HepG2 (cell line): ENCODE data around the gene CCDC14. TPM values are rescaled to one million over a fixed set of nuclear protein-coding genes. Genes with fewer than 3 reads are reported as not detected.

ENCODE experiments used
- AGO2 ChIP-seq: fragments of 200-400 bp; formaldehyde crosslinking; optimal IDR thresholded peaks from 2 replicates; pipeline ENCODE3; 2017; ENCODE audit warnings: mild to moderate bottlenecking, low read depth, low read length, moderate library complexity
- ATM ChIP-seq: fragments of 450-650 bp; IDR thresholded peaks from 2 replicates; pipeline ENCODE4 v1.7.1; 2017; ENCODE audit warnings: mild to moderate bottlenecking, borderline replicate concordance
- CHCHD3 ChIP-seq: sonication (generic); formaldehyde crosslinking; IDR thresholded peaks from 2 replicates; pipeline ENCODE4 v1.8.0; 2022; ENCODE audit warnings: mild to moderate bottlenecking, missing genetic modification reagents, moderate library complexity
- GFI1 ChIP-seq: sonication (generic); formaldehyde crosslinking; IDR thresholded peaks from 2 replicates; pipeline ENCODE4 v1.5.0; 2020; ENCODE audit warnings: missing genetic modification reagents, mild to moderate bottlenecking, borderline replicate concordance
- HDAC6 ChIP-seq: fragments of 200-600 bp; sonication (generic); IDR thresholded peaks from 2 replicates; pipeline ENCODE4 v1.7.0; 2017; ENCODE audit warnings: mild to moderate bottlenecking, antibody characterized with exemption, low read length, low read depth
- HMG20B ChIP-seq: conservative IDR thresholded peaks from 2 replicates; pipeline ENCODE4 v1.6.1; 2016; ENCODE audit warnings: missing genetic modification reagents, missing compliant biosample characterization
- KAT7 ChIP-seq: IDR thresholded peaks from 2 replicates; pipeline ENCODE4 v1.6.1; 2018; ENCODE audit warnings: borderline replicate concordance, missing compliant biosample characterization
- MAFK ChIP-seq, 2 experiments: IDR thresholded peaks in 1 of 2; conservative IDR thresholded peaks in 1 of 2; 2 replicates each; pipeline ENCODE4 v1.6.1; 2011; ENCODE audit warnings: improper control_type of control experiment in 2 of 2, low read length in 2 of 2
- NFYC ChIP-seq: IDR thresholded peaks from 2 replicates; pipeline ENCODE4 v1.6.1; 2016; ENCODE audit warnings: missing genetic modification reagents, missing compliant biosample characterization
- PHF20 ChIP-seq: sonication (generic); formaldehyde crosslinking; IDR thresholded peaks from 2 replicates; pipeline ENCODE4 v1.5.0; 2020; ENCODE audit warnings: mild to moderate bottlenecking, missing genetic modification reagents
- POLR2AphosphoS2 ChIP-seq: IDR thresholded peaks from 2 replicates; pipeline ENCODE4 v1.6.1; 2011; ENCODE audit warnings: low read depth, low read length, improper control_type of control experiment
- SIN3B ChIP-seq: fragments of 150-350 bp; IDR thresholded peaks from 2 replicates; pipeline ENCODE4 v1.6.1; 2014; ENCODE audit warnings: low read length
- SNAPC2 ChIP-seq: sonication (generic); formaldehyde crosslinking; IDR thresholded peaks from 2 replicates; pipeline ENCODE4 v1.8.1; 2022; ENCODE audit warnings: mild to moderate bottlenecking, missing genetic modification reagents
- SOX13 ChIP-seq, 3 experiments: fragments of 450-650 bp in 1 of 3; sonication (generic) in 1 of 3; formaldehyde crosslinking in 1 of 3; IDR thresholded peaks in 2 of 3; conservative IDR thresholded peaks in 1 of 3; 2 replicates each; pipeline versions ENCODE4 v1.5.0 to v1.6.1; 2016 to 2020; ENCODE audit warnings: antibody characterized with exemption in 1 of 3, mild to moderate bottlenecking in 1 of 3, missing compliant biosample characterization in 1 of 3, missing genetic modification reagents in 1 of 3, moderate library complexity in 1 of 3
- TCF12 ChIP-seq, 2 experiments: fragments of 450-650 bp in 1 of 2; sonication (generic) in 1 of 2; formaldehyde crosslinking in 1 of 2; IDR thresholded peaks; 2 replicates each; pipeline versions ENCODE4 v1.6.1 to v1.8.0; 2017 to 2022; ENCODE audit warnings: antibody characterized with exemption in 1 of 2, mild to moderate bottlenecking in 1 of 2, missing genetic modification reagents in 1 of 2, moderate library complexity in 1 of 2
- ZBTB1 ChIP-seq: sonication (generic); formaldehyde crosslinking; IDR thresholded peaks from 2 replicates; pipeline ENCODE4 v1.4.0; 2020; ENCODE audit warnings: missing genetic modification reagents, borderline replicate concordance
- ZBTB38 ChIP-seq: sonication (generic); formaldehyde crosslinking; IDR thresholded peaks from 2 replicates; pipeline ENCODE4 v1.5.1; 2020; ENCODE audit warnings: mild to moderate bottlenecking, missing genetic modification reagents
- ZNF253 ChIP-seq: sonication (generic); formaldehyde crosslinking; IDR thresholded peaks from 2 replicates; pipeline ENCODE4 v1.8.0; 2022; ENCODE audit warnings: mild to moderate bottlenecking, missing genetic modification reagents, borderline replicate concordance
- ZNF280B ChIP-seq: sonication (generic); formaldehyde crosslinking; IDR thresholded peaks from 2 replicates; pipeline ENCODE4 v1.5.0; 2020; ENCODE audit warnings: missing genetic modification reagents, mild to moderate bottlenecking, borderline replicate concordance
- ZNF562 ChIP-seq: sonication (generic); formaldehyde crosslinking; IDR thresholded peaks from 2 replicates; pipeline ENCODE4 v1.8.0; 2022; ENCODE audit warnings: missing genetic modification reagents, borderline replicate concordance
- ZNF615 ChIP-seq: sonication (generic); formaldehyde crosslinking; IDR thresholded peaks from 2 replicates; pipeline ENCODE4 v1.5.0; 2020; ENCODE audit warnings: mild to moderate bottlenecking, missing genetic modification reagents, borderline replicate concordance
- ZNF629 ChIP-seq: sonication (generic); formaldehyde crosslinking; conservative IDR thresholded peaks from 2 replicates; pipeline ENCODE4 v1.5.0; 2020; ENCODE audit warnings: missing genetic modification reagents
- ZNF670 ChIP-seq: sonication (generic); formaldehyde crosslinking; IDR thresholded peaks from 2 replicates; pipeline ENCODE4 v1.8.0; 2022; ENCODE audit warnings: mild to moderate bottlenecking, missing genetic modification reagents, borderline replicate concordance
- ZNF703 ChIP-seq: sonication (generic); formaldehyde crosslinking; IDR thresholded peaks from 2 replicates; pipeline ENCODE4 v1.5.1; 2020; ENCODE audit warnings: missing genetic modification reagents, mild to moderate bottlenecking, moderate library complexity, borderline replicate concordance
- ZNF776 ChIP-seq: sonication (generic); formaldehyde crosslinking; IDR thresholded peaks from 2 replicates; pipeline ENCODE4 v1.4.0; 2020; ENCODE audit warnings: mild to moderate bottlenecking, missing genetic modification reagents
- ZNF850 ChIP-seq: sonication (generic); formaldehyde crosslinking; conservative IDR thresholded peaks from 2 replicates; pipeline ENCODE4 v1.9.0; 2021; ENCODE audit warnings: mild to moderate bottlenecking, missing genetic modification reagents
- ZSCAN12 ChIP-seq: sonication (generic); formaldehyde crosslinking; IDR thresholded peaks from 2 replicates; pipeline ENCODE4 v1.9.0; 2021; ENCODE audit warnings: mild to moderate bottlenecking, missing genetic modification reagents
- ZSCAN9 ChIP-seq: IDR thresholded peaks from 2 replicates; pipeline ENCODE4 v1.6.1; 2016; ENCODE audit warnings: borderline replicate concordance
- polyA plus RNA-seq, 8 experiments: library from polyadenylated mRNA; depleted of rRNA in 3 of 8; stranded (reverse) in 7 of 8; unstranded in 1 of 8; fragments of >200 nt; fragmentation: Illumina TruSeq in 4 of 8; extraction: Trizol in 4 of 8; gene quantifications; 2 replicates each; pipeline versions ENCODE4 v1.2.1 to v1.2.3, GENCODE V29; 2011 to 2016; ENCODE audit warnings: low read depth in 4 of 8, missing spikeins in 1 of 8, mixed read lengths in 1 of 8; ENCODE audit not compliant: insufficient read depth in 1 of 8
- total RNA-seq, 5 experiments: library from RNA; depleted of rRNA; stranded (reverse); fragments of >200 nt; fragmentation: Illumina TruSeq; extraction: Trizol; gene quantifications; 2 replicates each; pipeline ENCODE4 v1.2.3, GENCODE V29; 2016; ENCODE audit warnings: low read depth in 1 of 5
- TF ChIP-seq, protein P1 (sequence below): sonication (generic); formaldehyde crosslinking; IDR thresholded peaks from 2 replicates; pipeline ENCODE4 v1.5.0; 2020; ENCODE audit warnings: missing genetic modification reagents

CCDC14 gene
- total and polyA plus RNA-seq, 2 of the 13 experiments (the other 11 are each of a cell fraction or from before 2014, with no cell fraction given), result 48.7 to 49.0 TPM

- TF ChIP-seq MAFK (conservative IDR thresholded peaks at IDR 0.05 in 1 of 2, IDR thresholded peaks at IDR 0.05 in 1 of 2; ENCODE audit: low read length in 2 of 2) (no peak), ZNF562 (CRISPR knock-in tag) (no peak), ZNF850 (no peak), GFI1 (CRISPR knock-in tag) (no peak; the same call in 1 of the 2 replicates), ZBTB38 (no peak), HMG20B (CRISPR knock-in tag) (no peak), SIN3B (no peak), ZSCAN9 (CRISPR knock-in tag) (no peak), CHCHD3 (CRISPR knock-in tag) (no peak), ZNF703 (CRISPR knock-in tag) (no peak), ZBTB1 (CRISPR knock-in tag) (no peak), ZNF629 (CRISPR knock-in tag) (0 out of 2 replicates have a peak, but pooled peaks have one; percentile 26), AGO2 (no peak), ATM (no peak), ZSCAN12 (peak; percentile 18; the same call in 1 of the 2 replicates), ZNF776 (CRISPR knock-in tag) (no peak), SOX13 (IDR thresholded peaks at IDR 0.05) (0 out of 2 replicates have a peak, but pooled peaks have one; percentile 32), SOX13 (CRISPR knock-in tag; conservative IDR thresholded peaks at IDR 0.05 in 1 of 2, IDR thresholded peaks at IDR 0.05 in 1 of 2) (no peak), NFYC (CRISPR knock-in tag) (peak; percentile 44; the same call in 1 of the 2 replicates), ZNF615 (CRISPR knock-in tag) (no peak), POLR2AphosphoS2 (no peak), ZNF280B (CRISPR knock-in tag) (peak; percentile 46; the same call in 1 of the 2 replicates), TCF12 (IDR thresholded peaks at IDR 0.05) (no peak), TCF12 (CRISPR knock-in tag; IDR thresholded peaks at IDR 0.05) (no peak), HDAC6 (no peak), KAT7 (CRISPR knock-in tag) (0 out of 2 replicates have a peak, but pooled peaks have one; percentile 49), ZNF253 (CRISPR knock-in tag) (0 out of 2 replicates have a peak, but pooled peaks have one; percentile 25), PHF20 (peak; percentile 80), ZNF670 (CRISPR knock-in tag) (no peak), SNAPC2 (CRISPR knock-in tag) (no peak)
- TF ChIP-seq, protein P1, sequence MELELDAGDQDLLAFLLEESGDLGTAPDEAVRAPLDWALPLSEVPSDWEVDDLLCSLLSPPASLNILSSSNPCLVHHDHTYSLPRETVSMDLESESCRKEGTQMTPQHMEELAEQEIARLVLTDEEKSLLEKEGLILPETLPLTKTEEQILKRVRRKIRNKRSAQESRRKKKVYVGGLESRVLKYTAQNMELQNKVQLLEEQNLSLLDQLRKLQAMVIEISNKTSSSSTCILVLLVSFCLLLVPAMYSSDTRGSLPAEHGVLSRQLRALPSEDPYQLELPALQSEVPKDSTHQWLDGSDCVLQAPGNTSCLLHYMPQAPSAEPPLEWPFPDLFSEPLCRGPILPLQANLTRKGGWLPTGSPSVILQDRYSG (CRISPR knock-in tag), result peak; percentile 48; the same call in 1 of the 2 replicates
Measured at GRCh38 chr3:123960781-123961507, at the start of gene CCDC14 (continued).
